Breast epithelium (tissue), 3 donors: Measurements from ENCODE around the gene LTBP4.

Experiments
- POLR2AphosphoS5 ChIP-seq, 3 donors: sonication (generic); formaldehyde crosslinking; IDR thresholded peaks; one replicate each; pipeline ENCODE4 v1.6.1; 2017; ENCODE audit warnings: antibody characterized with exemption in 3 of 3
- TF ChIP-seq, protein P1 (sequence below), 3 donors: fragments of 450-650 bp; IDR thresholded peaks; one replicate each; pipeline ENCODE4 v1.5.1; 2016 to 2017; ENCODE audit warnings: antibody characterized with exemption in 3 of 3, mild to moderate bottlenecking in 3 of 3, moderate library complexity in 3 of 3

DNA sequence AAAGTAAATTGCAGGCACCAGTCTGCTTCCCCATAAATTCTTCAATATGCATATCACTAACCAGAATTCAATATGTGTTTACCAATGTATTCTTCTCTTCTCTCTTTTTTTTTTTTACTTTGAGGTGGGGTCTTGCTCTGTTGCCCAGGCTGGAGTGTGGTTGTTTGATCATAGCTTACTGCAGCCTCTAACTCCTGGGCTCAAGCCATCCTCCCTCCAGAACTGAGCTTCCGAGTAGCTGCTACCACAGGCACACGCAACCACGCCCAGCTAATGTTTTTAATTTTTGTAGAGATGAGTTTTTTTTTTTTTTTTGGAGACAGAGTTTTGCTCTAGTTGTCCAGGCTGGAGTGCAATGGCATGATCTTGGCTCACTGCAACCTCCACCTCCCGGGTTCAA lies 16.8 kb downstream of the LTBP4 start:
- TF ChIP-seq POLR2AphosphoS5 (IDR thresholded peaks at IDR 0.05), result no peak
- TF ChIP-seq, protein P1, sequence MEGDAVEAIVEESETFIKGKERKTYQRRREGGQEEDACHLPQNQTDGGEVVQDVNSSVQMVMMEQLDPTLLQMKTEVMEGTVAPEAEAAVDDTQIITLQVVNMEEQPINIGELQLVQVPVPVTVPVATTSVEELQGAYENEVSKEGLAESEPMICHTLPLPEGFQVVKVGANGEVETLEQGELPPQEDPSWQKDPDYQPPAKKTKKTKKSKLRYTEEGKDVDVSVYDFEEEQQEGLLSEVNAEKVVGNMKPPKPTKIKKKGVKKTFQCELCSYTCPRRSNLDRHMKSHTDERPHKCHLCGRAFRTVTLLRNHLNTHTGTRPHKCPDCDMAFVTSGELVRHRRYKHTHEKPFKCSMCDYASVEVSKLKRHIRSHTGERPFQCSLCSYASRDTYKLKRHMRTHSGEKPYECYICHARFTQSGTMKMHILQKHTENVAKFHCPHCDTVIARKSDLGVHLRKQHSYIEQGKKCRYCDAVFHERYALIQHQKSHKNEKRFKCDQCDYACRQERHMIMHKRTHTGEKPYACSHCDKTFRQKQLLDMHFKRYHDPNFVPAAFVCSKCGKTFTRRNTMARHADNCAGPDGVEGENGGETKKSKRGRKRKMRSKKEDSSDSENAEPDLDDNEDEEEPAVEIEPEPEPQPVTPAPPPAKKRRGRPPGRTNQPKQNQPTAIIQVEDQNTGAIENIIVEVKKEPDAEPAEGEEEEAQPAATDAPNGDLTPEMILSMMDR (IDR thresholded peaks at IDR 0.05), result no peak
